Measurements from ENCODE around the gene ZBTB40. TPM values are rescaled to one million over a fixed set of nuclear protein-coding genes. Genes with fewer than 3 reads are reported as not detected.

The ZBTB40 gene
- total and polyA plus RNA-seq, 2 of the 13 experiments (the other 11 are each of a cell fraction or from before 2014, with no cell fraction given), result 8.8 to 16.5 TPM

- TF ChIP-seq ZNF142 (CRISPR knock-in tag; IDR thresholded peaks at IDR 0.05), result peak; percentile 74
Measured at GRCh38 chr1:22451702-22452480, at the start of gene ZBTB40 (continued).

- intact Hi-C loops (cut with micrococcal nuclease; ENCODE audit: unreplicated experiment), result no loop called here
- peaks cover 5 to 52% of the 10 kb centered on the region in 2 experiments; a peak in 3 of 5 replicates for H3K27me3 ChIP-seq (ENCODE audit: control insufficient read depth in 1 of 2, insufficient read depth in 2 of 2, low read length in 2 of 2)
- no peak for TF ChIP-seq SOX13 (IDR thresholded peaks at IDR 0.05)
- no peak for TF ChIP-seq SOX13 (CRISPR knock-in tag; conservative IDR thresholded peaks at IDR 0.05 in 1 of 2, IDR thresholded peaks at IDR 0.05 in 1 of 2)
- TF ChIP-seq ZNF737 (CRISPR knock-in tag; IDR thresholded peaks at IDR 0.05; ENCODE audit: borderline replicate concordance), result no peak
- no peak for TF ChIP-seq RFX5 (IDR thresholded peaks at IDR 0.05; ENCODE audit: low read depth, low read length)
- no peak for TF ChIP-seq NFATC3 (CRISPR knock-in tag; IDR thresholded peaks at IDR 0.05)
- no peak for TF ChIP-seq CREB3 (CRISPR knock-in tag; IDR thresholded peaks at IDR 0.05)
- TF ChIP-seq ZNF569 (CRISPR knock-in tag; IDR thresholded peaks at IDR 0.05; ENCODE audit: borderline replicate concordance), result no peak
- TF ChIP-seq KLF12 (CRISPR knock-in tag; IDR thresholded peaks at IDR 0.05; ENCODE audit: borderline replicate concordance), result no peak
- no peak for TF ChIP-seq GZF1 (CRISPR knock-in tag; IDR thresholded peaks at IDR 0.05)
- no peak for TF ChIP-seq FOXO4 (CRISPR knock-in tag; conservative IDR thresholded peaks at IDR 0.05)
- no peak for TF ChIP-seq TRIM24 (CRISPR knock-in tag; IDR thresholded peaks at IDR 0.05)
Measured at GRCh38 chr1:22402356-22403053, 49.1 kb upstream of the ZBTB40 start.

More at GRCh38 chr1:22402356-22403053, 49.1 kb upstream of the ZBTB40 start:
- no peaks in the 10 kb centered on the region for H3K9me3 ChIP-seq (ENCODE audit: low read length)
- H3K4me2 ChIP-seq (ENCODE audit: low read depth, low read length), result no peak overlapping the region
- BruUV-seq (replicated peaks), result no TSS peak
- no peaks in the 10 kb centered on the region for H3K79me2 ChIP-seq (ENCODE audit: insufficient read depth, low read length)
- DNase-seq (ENCODE audit: low spot score), result no peak
- ATAC-seq, result no peak
- no peaks in the 10 kb centered on the region for H3K36me3 ChIP-seq (replicated peaks in 1 of 2; ENCODE audit: control insufficient read depth in 1 of 2, insufficient read depth in 2 of 2, low read length in 2 of 2)
- H3K9ac ChIP-seq (ENCODE audit: insufficient read depth, low read depth, low read length), result no peak overlapping the region
- POLR2A ChIA-PET, result no interaction called here
- H4K20me1 ChIP-seq (ENCODE audit: insufficient read depth, low read length), result no peaks in the 10 kb centered on the region
- H3K4me3 ChIP-seq (replicated peaks in 1 of 3; ENCODE audit: insufficient read depth in 1 of 3, low read depth in 2 of 3, low read length in 3 of 3), result no peak overlapping the region
- H3K27ac ChIP-seq (ENCODE audit: extremely low read length, insufficient read depth, low read length), result no peak overlapping the region
- CTCF ChIA-PET (ENCODE audit: low intra/inter-chr PET ratio, low total read pairs), result no interaction called here
- in situ Hi-C loops (cut with HindIII; ENCODE audit: extremely low pct_ligation_motif_present, low pct_unique_long_range_greater_than_20kb), result no loop called here
- WGBS (ENCODE audit: low lambda C conversion rate), result 44% methylated on average over 4 of the region's 12 CpGs
- FAIRE-seq, result no peak
- no peak overlapping the region for H2AFZ ChIP-seq (ENCODE audit: low read length)
- H3K4me1 ChIP-seq (ENCODE audit: insufficient read depth, low read length), result no peaks in the 10 kb centered on the region

All from HepG2 (cell line).